ENCODE data around the gene ACAN. TPM values are rescaled to one million over a fixed set of nuclear protein-coding genes. Genes with fewer than 3 reads are reported as not detected.

The ACAN gene
- total RNA-seq, 1 experiment from 2014 or later: 0.03 TPM

- Histone ChIP-seq H3K27me3 (ENCODE audit: control insufficient read depth, insufficient read depth, low read length) (peaks cover 4% of the 10 kb centered on the region; the same call in 1 of the 2 replicates), H3K4me1 (ENCODE audit: control insufficient read depth, insufficient read depth, low read length) (no peaks in the 10 kb centered on the region), H3K4me3 (ENCODE audit: low read depth in 2 of 2, low read length in 2 of 2) (no peak overlapping the region), H3K9me3 (ENCODE audit: control insufficient read depth, insufficient read depth, low read depth, low read length) (peaks cover 3% of the 10 kb centered on the region; the same call in 1 of the 2 replicates), H3K27ac (ENCODE audit: low read length) (no peak overlapping the region), H3K36me3 (ENCODE audit: control insufficient read depth, insufficient read depth, low read length) (no peaks in the 10 kb centered on the region)
- no peak for ATAC-seq
- TF ChIP-seq SIN3A (IDR thresholded peaks at IDR 0.05; ENCODE audit: borderline replicate concordance, insufficient read depth, low read depth, low read length) (no peak), REST (IDR thresholded peaks at IDR 0.05; ENCODE audit: insufficient read depth in 1 of 2, low read depth in 2 of 2, low read length in 1 of 2) (no peak), POLR2AphosphoS5 (IDR thresholded peaks at IDR 0.05; ENCODE audit: low read depth, low read length) (no peak), TCF7L2 (IDR thresholded peaks at IDR 0.05; ENCODE audit: low read depth, low read length) (no peak), CTCF (IDR thresholded peaks at IDR 0.05) (no peak)
- in situ Hi-C loops (cut with HindIII; ENCODE audit: low pct_unique_long_range_greater_than_20kb, low sequenced_read_pairs) (no loop called here), intact Hi-C loops (cut with micrococcal nuclease; ENCODE audit: unreplicated experiment) (no loop called here)
- BruUV-seq (replicated peaks): no TSS peak
- ChIA-PET POLR2A (interaction anchor here (0.6 kb wide), 1 partner anchor 13 kb away, joined by 3 read pairs; no protein-coding TSS in a partner anchor), CTCF (no interaction called here)
- no peak for DNase-seq (ENCODE audit: low read depth, low spot score)
Observed at GRCh38 chr15:88776646-88777045, 26.6 kb upstream of the ACAN start.

- no peaks in the 10 kb centered on the region for H3K4me1 ChIP-seq (ENCODE audit: control insufficient read depth, insufficient read depth, low read length)
- peaks cover 4% of the 10 kb centered on the region; the same call in 1 of the 2 replicates for H3K27me3 ChIP-seq (ENCODE audit: control insufficient read depth, insufficient read depth, low read length)
- BruUV-seq (replicated peaks): no TSS peak
- no peak for ATAC-seq
- intact Hi-C loops (cut with micrococcal nuclease; ENCODE audit: unreplicated experiment) (no loop called here), in situ Hi-C loops (cut with HindIII; ENCODE audit: low pct_unique_long_range_greater_than_20kb, low sequenced_read_pairs) (no loop called here)
- no peak for DNase-seq (ENCODE audit: low read depth, low spot score)
- H3K36me3 ChIP-seq (ENCODE audit: control insufficient read depth, insufficient read depth, low read length): no peaks in the 10 kb centered on the region
- H3K27ac ChIP-seq (ENCODE audit: low read length): no peak overlapping the region
- no peak overlapping the region for H3K4me3 ChIP-seq (ENCODE audit: low read depth in 2 of 2, low read length in 2 of 2)
- peaks cover 3% of the 10 kb centered on the region; the same call in 1 of the 2 replicates for H3K9me3 ChIP-seq (ENCODE audit: control insufficient read depth, insufficient read depth, low read depth, low read length)
- CTCF ChIA-PET: no interaction called here
- POLR2A ChIA-PET: no interaction called here
- TF ChIP-seq CTCF (IDR thresholded peaks at IDR 0.05) (no peak), TCF7L2 (IDR thresholded peaks at IDR 0.05; ENCODE audit: low read depth, low read length) (no peak), POLR2AphosphoS5 (IDR thresholded peaks at IDR 0.05; ENCODE audit: low read depth, low read length) (no peak), REST (IDR thresholded peaks at IDR 0.05; ENCODE audit: insufficient read depth in 1 of 2, low read depth in 2 of 2, low read length in 1 of 2) (no peak), SIN3A (IDR thresholded peaks at IDR 0.05; ENCODE audit: borderline replicate concordance, insufficient read depth, low read depth, low read length) (no peak)
Observed at GRCh38 chr15:88779944-88780343, 23.3 kb upstream of the ACAN start.

Data from Panc1 (cell line).